GM19238 (cell line): ENCODE measurements around the gene SLC6A18.
"Not testable (repeated sequence)": the region's sequence is repeated elsewhere in the genome, so short reads cannot be mapped to it uniquely, and the experiment has no call there.

Experiments
- DNase-seq: peaks from one replicate; pipeline ENCODE4 v3.0.0; 2011; ENCODE audit warnings: low spot score; ENCODE audit not compliant: insufficient read length

Gene SLC6A18

GRCh38 chr5:1229023-1229422, 3.8 kb downstream of the SLC6A18 start:
- DNase-seq = not testable (repeated sequence)

DNA sequence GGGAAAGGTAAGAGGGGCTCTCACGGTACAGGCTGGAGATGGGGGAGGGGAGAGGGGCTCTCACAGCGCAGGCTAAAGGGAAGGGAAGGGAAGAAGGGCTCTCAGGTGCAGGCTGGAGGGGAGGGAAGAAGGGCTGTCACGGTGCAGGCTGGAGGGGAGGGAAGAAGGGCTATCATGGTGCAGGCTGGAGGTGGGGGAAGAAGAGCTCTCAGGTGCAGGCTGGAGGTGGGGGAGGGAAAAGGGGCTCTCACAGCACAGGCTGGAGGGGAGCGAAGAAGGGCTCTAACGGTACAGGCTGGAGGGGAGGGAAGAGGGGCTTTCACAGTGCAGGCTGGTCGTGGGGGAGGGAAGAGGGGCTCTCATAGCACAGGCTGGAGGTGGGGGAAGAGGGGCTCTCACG, 4.6 kb downstream of the SLC6A18 start:
- DNase-seq = no peak

- no peak for DNase-seq
These were observed 5.4 kb downstream of the SLC6A18 start for GRCh38 chr5:1230551-1230950.

GRCh38 chr5:1231354-1231905, 6.2 kb downstream of the SLC6A18 start:
- DNase-seq = no peak

GRCh38 chr5:1232780-1233179, 7.6 kb downstream of the SLC6A18 start:
- DNase-seq = no peak

DNA sequence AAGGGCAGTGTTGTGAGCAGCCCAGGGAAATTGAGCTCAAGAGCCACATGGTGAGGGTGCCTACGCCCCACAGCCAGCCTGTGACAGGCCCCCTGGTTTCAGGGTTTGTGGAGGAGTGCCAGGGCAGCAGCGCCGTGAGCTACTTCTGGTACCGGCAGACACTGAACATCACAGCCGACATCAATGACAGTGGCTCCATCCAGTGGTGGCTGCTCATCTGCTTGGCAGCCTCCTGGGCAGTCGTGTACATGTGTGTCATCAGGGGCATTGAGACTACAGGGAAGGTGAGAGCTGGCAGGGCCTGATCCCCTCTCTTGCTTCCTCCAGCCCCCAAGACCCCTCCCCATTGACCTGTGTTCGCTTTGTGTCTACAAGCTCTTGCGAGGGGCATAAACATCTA, 10.2 kb downstream of the SLC6A18 start:
- no peak for DNase-seq

GRCh38 chr5:1235838-1236237, 10.7 kb downstream of the SLC6A18 start:
- no peak for DNase-seq

- DNase-seq = no peak
These were observed 14.5 kb downstream of the SLC6A18 start for GRCh38 chr5:1239505-1240251.

GRCh38 chr5:1240496-1241260, 15.5 kb downstream of the SLC6A18 start:
- no peak for DNase-seq

DNA sequence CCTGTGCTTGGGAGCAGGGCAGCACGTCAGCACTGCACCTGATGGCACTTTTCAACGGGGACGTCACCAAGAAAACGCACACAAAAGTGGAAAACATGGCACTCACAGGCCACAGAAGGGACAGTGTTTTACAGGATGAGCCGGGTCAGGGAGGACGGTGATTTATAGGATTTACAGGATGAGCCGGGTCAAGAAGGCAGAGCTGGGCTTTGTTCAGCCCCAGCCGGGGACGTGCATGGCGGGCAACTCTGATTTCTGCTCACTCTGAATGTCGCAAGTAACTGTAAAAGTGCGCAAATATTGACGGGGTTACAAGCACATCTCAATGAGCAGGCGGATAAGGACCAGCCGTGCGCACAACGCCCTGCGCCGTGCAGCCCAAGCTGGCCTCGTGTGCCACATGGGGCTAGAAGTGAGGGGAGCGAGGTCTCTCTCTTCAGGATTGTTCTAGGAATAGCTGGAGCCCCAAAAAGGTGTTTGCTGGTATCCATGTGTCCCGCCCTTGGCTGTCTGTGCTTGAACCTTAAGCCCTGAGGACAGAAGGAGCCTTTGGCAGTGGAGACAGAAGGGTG, 16.4 kb downstream of the SLC6A18 start:
- DNase-seq = no peak

DNA sequence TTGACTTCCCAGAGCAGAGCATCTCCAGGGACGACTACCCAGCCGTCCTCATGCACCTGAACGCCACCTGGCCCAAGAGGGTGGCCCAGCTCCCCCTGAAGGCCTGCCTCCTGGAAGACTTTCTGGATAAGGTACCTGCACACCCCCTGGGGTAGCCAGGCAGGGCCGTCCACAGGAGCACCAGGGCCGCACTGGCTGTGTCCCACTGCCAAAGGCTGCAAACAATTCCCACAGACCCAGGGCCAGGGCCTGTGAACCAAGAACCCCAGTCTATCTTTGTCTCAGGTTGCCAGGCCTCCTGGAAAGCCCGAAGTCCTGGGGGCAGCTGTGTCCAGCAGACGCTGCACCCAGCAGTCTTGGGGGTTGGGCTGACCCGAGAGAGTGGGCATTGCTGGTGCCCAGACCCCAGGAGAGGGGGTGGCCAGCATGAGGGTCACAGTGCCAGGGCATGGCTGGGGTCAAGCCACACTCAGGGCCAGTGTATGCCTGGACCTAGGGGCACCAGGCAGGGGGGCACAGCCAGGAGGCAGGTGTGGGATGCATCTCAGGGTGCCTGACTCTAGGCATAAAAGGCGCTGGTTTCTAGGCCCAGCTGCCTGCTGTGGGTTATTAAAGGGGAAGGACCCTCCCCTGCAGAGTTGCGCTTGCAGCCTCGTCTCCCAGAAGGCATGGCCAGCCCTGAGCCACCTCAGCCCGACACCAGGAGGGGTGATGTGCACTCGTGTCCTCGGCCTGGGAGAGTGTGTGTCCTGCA, 17.7 kb downstream of the SLC6A18 start:
- DNase-seq = no peak

DNA sequence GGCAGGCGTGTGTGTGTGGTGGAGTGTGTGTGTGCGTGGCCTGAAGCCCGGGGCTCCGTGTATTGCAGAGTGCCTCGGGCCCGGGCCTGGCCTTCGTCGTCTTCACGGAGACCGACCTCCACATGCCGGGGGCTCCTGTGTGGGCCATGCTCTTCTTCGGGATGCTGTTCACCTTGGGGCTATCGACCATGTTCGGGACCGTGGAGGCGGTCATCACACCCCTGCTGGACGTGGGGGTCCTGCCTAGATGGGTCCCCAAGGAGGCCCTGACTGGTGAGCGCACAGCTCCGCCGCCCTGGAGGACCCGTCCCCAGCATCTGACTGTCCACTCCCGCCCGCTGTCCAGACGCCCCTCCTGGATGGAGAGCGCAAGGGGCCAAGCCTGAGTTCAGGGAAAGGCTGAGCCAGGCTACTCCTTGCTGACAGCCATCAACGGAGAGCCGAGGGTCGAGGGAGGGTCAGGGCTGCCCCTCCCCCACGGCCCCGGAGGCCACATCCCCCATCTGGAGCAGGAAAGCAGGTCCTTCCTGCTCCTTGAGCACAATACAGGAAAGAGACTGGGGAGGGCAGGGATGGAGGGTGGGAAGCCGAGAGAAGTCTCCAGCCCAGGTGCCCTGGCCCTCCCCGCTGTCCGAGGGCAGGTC, 18.4 kb downstream of the SLC6A18 start:
- DNase-seq = no peak

DNA sequence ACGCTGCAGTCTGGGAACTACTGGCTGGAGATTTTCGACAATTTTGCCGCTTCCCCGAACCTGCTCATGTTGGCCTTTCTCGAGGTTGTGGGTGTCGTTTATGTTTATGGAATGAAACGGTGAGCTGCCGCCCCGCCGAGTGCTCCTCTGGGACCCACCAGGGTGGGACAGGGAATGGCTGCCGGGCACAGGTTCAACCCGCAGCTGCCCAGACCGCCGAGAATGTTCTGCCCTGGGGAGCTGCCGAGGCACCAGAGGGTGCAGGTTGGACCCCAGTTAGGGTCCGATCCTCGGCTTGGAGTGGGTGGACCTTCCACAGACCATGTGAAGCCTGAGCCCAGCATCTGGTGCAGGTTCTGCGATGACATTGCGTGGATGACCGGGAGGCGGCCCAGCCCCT, 19.1 kb downstream of the SLC6A18 start:
- DNase-seq = no peak

- DNase-seq = no peak
These were observed 19.8 kb downstream of the SLC6A18 start for GRCh38 chr5:1244976-1245375.

DNA sequence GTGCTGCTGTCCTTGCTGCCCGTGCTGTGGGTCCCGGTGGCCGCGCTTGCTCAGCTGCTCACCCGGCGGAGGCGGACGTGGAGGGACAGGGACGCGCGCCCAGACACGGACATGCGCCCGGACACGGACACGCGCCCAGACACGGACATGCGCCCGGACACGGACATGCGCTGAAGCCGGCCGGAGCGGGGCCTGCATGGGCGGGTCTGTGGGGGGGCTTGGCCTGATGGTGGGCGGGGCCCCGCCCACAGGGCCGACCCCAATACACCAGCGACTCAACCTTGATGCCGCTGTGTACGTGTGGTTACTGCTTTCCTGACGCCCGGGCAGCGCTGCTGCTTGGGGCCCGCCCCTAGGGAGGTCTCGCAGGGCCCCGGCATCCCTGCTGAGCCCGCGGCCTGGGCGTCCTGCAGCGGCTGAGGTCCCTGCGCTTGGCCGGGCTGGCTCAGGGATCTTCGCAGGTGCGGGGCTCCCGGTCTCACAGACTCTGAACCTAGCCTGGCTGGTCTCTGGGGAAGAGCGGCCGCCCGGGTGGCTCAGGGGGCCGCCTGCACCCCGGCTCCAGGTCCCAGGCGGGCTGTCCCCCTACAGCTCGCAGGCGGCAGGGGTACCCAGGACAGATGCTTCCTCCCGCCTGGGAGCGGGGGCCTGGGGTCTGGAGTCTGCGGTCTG, 20.9 kb downstream of the SLC6A18 start:
- no peak for DNase-seq

DNA sequence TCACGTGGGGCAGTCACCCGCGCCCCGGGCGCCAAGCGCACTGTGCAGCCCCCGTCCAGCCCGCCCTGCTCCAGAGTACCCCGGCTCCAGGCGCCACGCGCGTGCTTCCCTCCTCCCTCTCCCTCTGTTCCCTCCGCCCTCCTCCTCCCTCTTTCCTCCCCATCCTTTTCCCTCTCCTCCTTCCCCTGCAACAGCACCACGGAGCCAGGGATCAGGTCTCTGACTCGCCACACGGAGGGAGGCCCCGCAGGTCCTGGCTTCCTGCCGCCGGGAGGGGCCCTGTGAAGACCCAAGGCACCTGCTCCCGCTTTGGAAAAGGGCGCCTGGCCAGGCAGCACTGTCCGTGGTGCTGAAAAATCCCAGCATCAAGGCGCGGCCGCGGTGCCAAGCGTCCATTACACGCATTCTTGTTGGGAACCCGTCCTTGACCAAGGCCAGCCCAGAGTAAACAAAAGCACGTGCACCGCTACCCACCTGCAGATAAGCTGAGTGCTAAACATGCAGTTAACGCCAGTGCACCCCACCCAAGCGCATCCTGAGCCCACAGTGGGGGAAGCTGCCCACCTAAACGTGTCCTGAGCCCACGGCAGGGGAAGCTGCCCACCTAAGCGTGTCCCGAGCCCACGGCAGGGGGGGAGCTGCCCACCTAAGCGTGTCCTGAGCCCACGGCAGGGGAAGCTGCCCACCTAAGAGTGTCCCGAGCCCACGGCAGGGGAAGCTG, 21.7 kb downstream of the SLC6A18 start:
- DNase-seq = no peak

GRCh38 chr5:1247811-1248210, 22.6 kb downstream of the SLC6A18 start:
- DNase-seq = no peak

DNA sequence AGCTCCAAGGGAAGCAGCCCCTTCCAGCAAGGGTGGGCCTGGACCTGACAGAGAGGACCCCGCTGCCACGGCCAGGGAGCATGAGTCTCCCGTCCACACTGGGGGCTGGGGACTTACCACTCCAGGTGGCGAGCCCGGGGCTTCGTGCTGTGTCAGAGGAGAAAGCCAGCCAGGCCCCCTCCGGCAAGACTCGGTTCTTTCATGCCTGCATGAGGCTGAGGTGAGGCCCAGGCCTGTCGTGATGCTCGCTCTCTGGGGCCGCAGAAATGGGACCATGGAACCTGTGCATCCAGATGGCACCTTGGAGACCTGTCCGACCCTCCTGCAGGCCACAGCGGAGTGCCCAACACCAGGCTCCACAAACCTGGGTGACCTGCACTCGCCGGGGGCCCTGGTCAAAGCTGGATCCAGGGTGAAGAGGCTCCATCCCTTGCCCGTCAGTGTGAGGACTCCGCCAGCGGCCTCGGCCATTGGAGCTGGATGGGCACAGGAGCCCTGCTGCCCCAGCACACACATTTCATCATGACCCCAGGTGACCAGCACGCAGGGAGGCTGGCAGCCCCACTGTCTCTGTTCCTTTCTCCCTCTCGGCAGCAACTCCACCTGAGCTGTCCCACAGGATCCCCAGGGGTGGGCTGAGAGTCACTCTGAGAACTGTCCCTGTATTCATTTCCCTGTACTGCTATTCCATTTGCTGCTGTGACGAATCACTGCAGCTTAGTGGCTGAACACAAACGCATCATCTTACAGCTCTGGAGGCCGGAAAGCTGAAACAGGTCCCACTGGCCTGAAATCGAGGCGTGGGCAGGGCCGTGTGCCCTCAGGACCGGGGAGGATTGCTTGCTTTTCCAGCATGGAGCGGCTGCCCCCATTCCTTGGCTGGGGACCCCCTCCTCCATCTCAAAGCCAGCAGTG, 24.4 kb downstream of the SLC6A18 start:
- DNase-seq = no peak
